ENCODE measurements around the gene ARHGAP24. TPM values are rescaled to one million over a fixed set of nuclear protein-coding genes. Genes with fewer than 3 reads are reported as not detected.
"Not testable (repeated sequence)": the region's sequence is repeated elsewhere in the genome, so short reads cannot be mapped to it uniquely, and the experiment has no call there.

The ARHGAP24 gene
- total RNA-seq, 4 donors from 2014 or later: 17.8 to 65.2 (median 27.2) TPM

DNA sequence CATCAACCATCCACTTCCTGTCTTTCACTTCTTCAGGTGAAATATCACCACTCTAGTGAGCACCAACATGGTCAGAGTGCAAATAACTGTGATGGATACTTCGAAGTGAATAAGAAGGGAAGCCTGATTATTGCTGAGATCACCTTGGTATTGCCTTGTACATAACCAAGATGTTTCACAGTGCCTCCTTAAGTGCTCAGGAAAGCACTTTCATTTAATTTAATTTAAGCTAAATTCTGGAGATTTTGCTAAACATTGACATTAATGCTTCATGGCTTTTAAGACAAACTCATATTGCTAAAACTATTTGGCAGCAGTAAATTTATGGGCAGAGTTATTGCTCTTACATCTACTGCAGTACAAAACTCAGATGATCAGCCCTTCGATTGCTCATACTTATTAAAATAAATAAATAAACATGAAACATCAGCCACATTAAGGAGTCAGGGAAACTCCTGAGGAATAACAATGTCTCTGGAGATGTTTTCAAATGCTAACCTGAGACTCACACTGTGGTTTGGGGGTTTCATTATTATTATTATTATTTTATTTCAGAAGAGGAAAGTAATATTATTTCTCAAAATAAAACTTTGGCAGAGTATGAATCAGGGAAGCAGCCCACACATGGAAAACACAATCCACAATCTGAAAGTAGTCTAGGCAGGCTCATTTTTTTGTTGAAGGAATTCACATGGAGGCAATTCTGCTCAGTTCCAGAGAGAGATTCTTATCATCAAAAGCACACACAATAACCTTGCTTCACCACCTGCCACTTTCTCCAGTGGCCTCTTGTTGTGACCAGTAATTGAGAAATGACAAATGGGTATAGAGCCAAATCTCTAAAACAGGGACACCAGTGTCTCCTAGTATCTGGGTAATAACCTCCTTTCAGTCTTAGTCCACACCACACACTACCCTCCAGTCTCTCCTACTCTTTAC is 540.7 kb downstream of the ARHGAP24 start:
- no peaks in the 10 kb centered on the region for H3K27me3 ChIP-seq
- no peak overlapping the region for H3K27ac ChIP-seq
- no peaks in the 10 kb centered on the region for H3K36me3 ChIP-seq
- no peaks in the 10 kb centered on the region for H3K4me1 ChIP-seq
- H3K9me3 ChIP-seq: no peaks in the 10 kb centered on the region
- no peak for TF ChIP-seq POLR2AphosphoS5 (IDR thresholded peaks at IDR 0.05)
- TF ChIP-seq EP300 (IDR thresholded peaks at IDR 0.05): no peak
- no peak for TF ChIP-seq POLR2A (IDR thresholded peaks at IDR 0.05)
- TF ChIP-seq CTCF (IDR thresholded peaks at IDR 0.05): no peak
- DNase-seq (ENCODE audit: low spot score in 2 of 2): no peak
- H3K4me3 ChIP-seq: no peak overlapping the region
- WGBS: 71% methylated on average over 2 of the region's 2 CpGs

DNA sequence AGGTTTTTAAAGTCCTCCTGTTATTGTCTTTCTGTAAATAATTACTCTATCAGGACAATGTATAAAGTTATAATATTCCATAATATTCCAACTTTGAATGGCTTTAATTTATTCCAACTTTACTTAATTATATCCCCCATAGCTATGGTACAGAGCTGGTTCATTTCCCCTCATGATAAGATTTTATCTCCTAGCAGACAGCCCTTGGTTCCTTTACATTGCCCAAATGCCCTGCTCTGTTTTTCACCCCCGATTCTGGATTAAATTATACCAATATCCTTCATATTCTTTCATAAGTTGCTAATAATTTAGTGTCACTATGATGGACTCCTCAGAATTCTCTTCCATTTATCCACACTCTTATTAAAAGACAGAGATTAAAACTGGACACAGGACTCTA is 544.4 kb downstream of the ARHGAP24 start:
- no peak overlapping the region for H3K27ac ChIP-seq

DNA sequence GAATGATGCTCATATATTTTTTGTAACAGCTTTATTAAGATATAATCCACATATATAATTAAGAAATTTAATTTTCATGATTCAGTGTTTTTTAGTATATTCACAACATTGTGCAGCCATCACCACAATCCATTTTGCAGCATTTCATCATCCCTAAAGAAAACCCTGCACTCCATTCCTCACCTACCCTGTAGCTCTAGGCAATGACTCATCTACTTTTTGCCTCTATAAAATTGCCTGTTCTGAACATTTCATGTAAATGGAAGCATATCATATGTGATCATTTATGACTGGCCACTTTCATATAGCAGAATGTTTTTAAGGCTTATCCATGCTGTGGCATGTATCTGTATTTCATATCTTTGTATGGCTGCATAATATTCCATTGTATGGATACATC is 545.0 kb downstream of the ARHGAP24 start:
- Histone ChIP-seq H3K9me3 (no peaks in the 10 kb centered on the region), H3K27ac (no peak overlapping the region), H3K4me1 (no peaks in the 10 kb centered on the region), H3K27me3 (no peaks in the 10 kb centered on the region), H3K36me3 (no peaks in the 10 kb centered on the region), H3K4me3 (no peak overlapping the region)
- no peak for DNase-seq (ENCODE audit: low spot score in 2 of 2)
- TF ChIP-seq EP300 (IDR thresholded peaks at IDR 0.05) (no peak), POLR2AphosphoS5 (IDR thresholded peaks at IDR 0.05) (no peak), CTCF (IDR thresholded peaks at IDR 0.05) (no peak), POLR2A (IDR thresholded peaks at IDR 0.05) (no peak)

More for the DNA sequence above, 544.4 kb downstream of the ARHGAP24 start:
- Histone ChIP-seq H3K36me3 (no peaks in the 10 kb centered on the region), H3K9me3 (no peaks in the 10 kb centered on the region), H3K27me3 (no peaks in the 10 kb centered on the region), H3K4me1 (no peaks in the 10 kb centered on the region), H3K4me3 (no peak overlapping the region)
- TF ChIP-seq CTCF (IDR thresholded peaks at IDR 0.05) (no peak), EP300 (IDR thresholded peaks at IDR 0.05) (no peak), POLR2AphosphoS5 (IDR thresholded peaks at IDR 0.05) (no peak), POLR2A (IDR thresholded peaks at IDR 0.05) (no peak)
- no peak for DNase-seq (ENCODE audit: low spot score in 2 of 2)
- 87% methylated on average over 1 of the region's 1 CpG for WGBS

DNA sequence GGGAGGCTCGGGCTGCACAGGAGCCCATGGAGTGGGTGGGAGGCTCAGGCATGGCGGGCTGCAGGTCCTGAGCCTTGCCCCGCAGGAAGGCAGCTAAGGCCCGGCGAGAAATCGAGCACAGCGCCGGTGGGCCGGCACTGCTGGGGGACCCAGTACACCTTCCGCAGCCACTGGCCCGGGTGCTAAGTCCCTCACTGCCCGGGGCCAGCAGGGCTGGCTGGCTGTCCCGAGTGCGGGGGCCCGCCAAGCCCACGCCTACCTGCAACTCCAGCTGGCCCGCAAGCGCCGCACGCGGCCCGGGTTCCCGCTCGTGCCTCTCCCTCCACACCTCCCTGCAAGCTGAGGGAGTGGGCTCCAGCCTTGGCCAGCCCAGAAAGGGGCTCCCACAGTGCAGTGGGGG is 546.7 kb downstream of the ARHGAP24 start:
- DNase-seq (ENCODE audit: low spot score in 2 of 2); H3K27me3 ChIP-seq; H3K4me3 ChIP-seq; H3K27ac ChIP-seq; H3K4me1 ChIP-seq; H3K36me3 ChIP-seq; H3K9me3 ChIP-seq: not testable (repeated sequence)
- WGBS: 100% methylated on average over 7 of the region's 24 CpGs

DNA sequence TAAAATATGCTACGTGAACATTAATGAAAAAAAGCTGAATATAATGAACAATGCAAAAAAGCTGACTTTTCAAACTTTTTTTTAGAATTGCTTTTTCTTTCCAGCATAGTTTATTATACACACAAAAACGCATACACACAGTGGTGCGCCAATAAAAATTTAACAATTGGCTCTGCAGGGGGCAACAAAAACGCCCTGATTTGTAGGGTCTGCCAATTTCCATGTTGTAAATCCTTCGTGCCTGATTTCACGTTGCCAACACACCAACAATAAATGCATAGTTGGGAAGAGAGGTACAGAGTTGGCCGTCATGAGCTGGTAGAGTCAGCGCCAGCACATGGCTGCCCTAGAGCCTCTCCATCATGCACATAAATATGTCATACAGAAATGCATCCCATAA is 551.8 kb downstream of the ARHGAP24 start:
- no peaks in the 10 kb centered on the region for H3K4me1 ChIP-seq
- H3K9me3 ChIP-seq: no peaks in the 10 kb centered on the region
- no peak overlapping the region for H3K4me3 ChIP-seq
- no peaks in the 10 kb centered on the region for H3K36me3 ChIP-seq
- TF ChIP-seq POLR2AphosphoS5 (IDR thresholded peaks at IDR 0.05) (no peak), POLR2A (IDR thresholded peaks at IDR 0.05) (no peak), EP300 (IDR thresholded peaks at IDR 0.05) (no peak), CTCF (IDR thresholded peaks at IDR 0.05) (no peak)
- 76% methylated on average over 8 of the region's 8 CpGs for WGBS
- H3K27me3 ChIP-seq: no peaks in the 10 kb centered on the region
- no peak for DNase-seq (ENCODE audit: low spot score in 2 of 2)
- no peak overlapping the region for H3K27ac ChIP-seq
